GM18511 (cell line): Measurements from ENCODE around the gene ELOB.
"Not testable (repeated sequence)": the region's sequence is repeated elsewhere in the genome, so short reads cannot be mapped to it uniquely, and the experiment has no call there.

Experiments used
- ATAC-seq: cut with Tn5 transposase; IDR thresholded peaks from one replicate; pipeline ENCODE4 v1.9.1; 2021; ENCODE audit warnings: mild to moderate bottlenecking, moderate library complexity; ENCODE audit not compliant: unreplicated experiment

The ELOB gene

DNA sequence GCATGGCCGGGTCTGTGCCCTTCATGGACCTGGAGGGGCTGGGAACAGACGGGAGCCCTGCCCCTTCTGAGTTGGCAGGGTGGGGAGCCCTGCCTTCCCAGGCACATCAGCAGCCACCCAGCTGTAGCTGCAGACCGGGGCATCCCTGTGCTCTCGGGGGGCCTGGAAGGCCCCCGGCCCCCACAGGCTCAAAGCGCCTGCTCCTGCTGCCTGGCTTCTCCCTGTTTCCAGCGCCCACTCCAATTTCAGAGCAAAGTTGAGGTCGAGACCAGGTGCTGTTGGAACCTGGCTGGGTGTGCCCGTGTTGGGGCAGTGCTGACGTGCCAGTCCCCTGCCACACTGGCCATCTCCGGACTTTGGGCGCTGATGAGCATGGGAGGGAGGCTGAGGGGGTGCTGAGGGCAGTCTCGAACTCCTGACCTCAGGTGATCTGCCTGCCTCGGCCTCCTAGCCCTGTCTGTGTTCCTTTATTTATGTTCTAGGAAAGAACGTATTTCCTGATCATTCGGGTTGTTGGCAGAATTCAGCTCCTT lies 52.2 kb downstream of the ELOB start:
- ATAC-seq, result no peak

DNA sequence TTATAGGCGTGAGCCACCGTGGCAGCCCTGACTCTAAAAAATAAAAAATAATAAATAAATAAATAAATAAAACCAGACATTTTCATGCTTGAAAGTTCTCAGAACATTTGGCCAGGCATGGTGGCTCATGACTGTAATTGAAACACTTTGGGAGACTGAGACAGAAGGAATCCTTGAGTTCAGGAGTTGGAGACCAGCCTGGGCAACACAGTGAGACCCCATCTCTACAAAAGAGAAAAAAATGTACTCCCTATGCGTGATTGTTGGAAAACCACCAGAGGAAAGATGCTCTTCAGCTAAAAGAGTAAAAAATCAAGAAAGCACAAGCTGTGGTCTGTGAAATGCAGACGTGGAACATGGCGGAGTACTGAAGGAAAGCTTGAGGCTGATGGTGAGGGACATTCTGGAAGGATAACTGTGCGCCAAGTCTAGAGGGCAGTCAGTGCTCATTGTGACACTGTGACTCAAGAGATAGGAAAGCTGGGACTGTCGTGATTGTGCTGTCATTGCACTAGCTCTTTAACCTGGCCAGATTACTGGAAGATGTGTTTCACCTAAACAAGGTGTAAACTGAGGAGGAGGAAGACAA lies 52.9 kb downstream of the ELOB start:
- no peak for ATAC-seq

DNA sequence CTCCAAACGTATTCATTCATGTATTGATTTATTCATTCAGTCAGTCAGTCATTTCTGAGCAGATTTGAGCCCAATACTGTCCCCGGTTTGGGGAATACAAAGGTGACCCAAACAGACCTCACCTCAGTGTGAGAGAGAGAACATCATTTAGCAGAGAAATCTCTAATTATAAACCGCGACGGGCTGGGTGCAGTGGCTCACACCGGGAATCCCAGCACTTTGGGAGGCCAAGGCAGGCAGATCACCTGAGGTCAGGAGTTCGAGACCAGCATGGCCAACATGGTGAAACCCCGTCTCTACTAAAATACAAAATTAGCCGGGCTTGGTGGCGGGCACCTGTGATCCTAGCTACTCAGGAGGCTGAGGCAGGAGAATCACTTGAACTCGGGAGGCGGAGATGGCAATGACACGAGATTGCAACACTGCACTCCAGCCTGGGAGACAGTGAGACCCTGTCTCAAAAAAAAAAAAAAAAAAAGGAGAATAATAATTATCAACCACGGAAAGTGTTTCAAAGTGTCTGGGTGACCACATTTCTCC lies 55.4 kb downstream of the ELOB start:
- not testable (repeated sequence) for ATAC-seq
